Thyroid gland (tissue), 4 donors: ENCODE results near the gene RHEB.

Source experiments
- CTCF ChIP-seq, 6 experiments: fragments of 200-600 bp in 3 of 6; fragments of 450-650 bp in 3 of 6; sonication (generic) in 3 of 6; IDR thresholded peaks; one replicate each; pipeline ENCODE4 v1.5.1; 2016 to 2019; ENCODE audit warnings: antibody characterized with exemption in 6 of 6, mild to moderate bottlenecking in 2 of 6, inconsistent platforms in 1 of 6, moderate library complexity in 1 of 6
- POLR2A ChIP-seq, 2 donors: fragments of 450-650 bp; IDR thresholded peaks; one replicate each; pipeline ENCODE4 v1.6.1; 2017; ENCODE audit warnings: antibody characterized with exemption in 2 of 2, mild to moderate bottlenecking in 2 of 2, moderate library complexity in 1 of 2

DNA sequence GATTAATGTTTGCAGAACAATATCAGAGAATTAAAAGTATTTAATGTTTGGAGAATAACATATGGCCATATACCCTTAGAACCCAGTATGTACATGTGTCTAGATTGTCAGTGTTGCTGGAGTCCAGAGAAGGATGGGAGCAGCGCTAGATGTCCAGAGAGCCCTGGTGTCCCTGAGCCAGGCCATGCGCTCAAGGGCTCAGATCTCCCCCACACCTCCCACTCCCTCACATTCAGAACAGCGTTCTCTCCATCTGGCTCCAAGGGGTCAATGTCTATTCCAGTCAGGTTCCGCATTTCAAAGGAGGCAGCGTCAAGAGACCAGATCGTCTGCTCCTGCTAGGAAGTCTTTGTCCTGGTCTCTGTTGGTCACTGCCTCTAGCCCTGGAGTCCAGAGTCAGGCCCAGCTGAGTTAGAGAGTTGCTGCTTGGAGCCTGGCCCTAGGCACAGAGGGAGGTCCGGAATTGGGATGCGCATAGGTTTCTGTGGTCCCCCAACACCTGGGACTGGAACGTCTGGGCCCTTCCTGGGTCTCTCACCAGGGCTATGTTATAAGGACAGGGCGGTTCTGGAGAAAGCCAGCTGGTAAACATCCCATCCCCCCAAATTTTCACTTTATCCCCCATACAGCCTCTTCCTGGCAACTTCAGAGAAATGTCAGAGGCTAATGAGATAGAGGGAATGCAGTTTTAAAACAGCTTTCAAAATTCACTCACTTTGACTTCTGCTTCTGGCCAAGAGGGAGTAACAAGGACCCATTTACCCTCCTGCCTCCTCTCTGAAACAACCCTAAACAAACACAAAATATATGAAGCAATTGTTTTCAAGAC, 103.4 kb downstream of the RHEB start:
- TF ChIP-seq CTCF (IDR thresholded peaks at IDR 0.05) (no peak), POLR2A (IDR thresholded peaks at IDR 0.05) (no peak)
